ENCODE data around the gene PUDP. TPM values are rescaled to one million over a fixed set of nuclear protein-coding genes. Genes with fewer than 3 reads are reported as not detected.

PUDP gene
- total RNA-seq, 1 donor from 2014 or later, result 75.8 TPM

DNA sequence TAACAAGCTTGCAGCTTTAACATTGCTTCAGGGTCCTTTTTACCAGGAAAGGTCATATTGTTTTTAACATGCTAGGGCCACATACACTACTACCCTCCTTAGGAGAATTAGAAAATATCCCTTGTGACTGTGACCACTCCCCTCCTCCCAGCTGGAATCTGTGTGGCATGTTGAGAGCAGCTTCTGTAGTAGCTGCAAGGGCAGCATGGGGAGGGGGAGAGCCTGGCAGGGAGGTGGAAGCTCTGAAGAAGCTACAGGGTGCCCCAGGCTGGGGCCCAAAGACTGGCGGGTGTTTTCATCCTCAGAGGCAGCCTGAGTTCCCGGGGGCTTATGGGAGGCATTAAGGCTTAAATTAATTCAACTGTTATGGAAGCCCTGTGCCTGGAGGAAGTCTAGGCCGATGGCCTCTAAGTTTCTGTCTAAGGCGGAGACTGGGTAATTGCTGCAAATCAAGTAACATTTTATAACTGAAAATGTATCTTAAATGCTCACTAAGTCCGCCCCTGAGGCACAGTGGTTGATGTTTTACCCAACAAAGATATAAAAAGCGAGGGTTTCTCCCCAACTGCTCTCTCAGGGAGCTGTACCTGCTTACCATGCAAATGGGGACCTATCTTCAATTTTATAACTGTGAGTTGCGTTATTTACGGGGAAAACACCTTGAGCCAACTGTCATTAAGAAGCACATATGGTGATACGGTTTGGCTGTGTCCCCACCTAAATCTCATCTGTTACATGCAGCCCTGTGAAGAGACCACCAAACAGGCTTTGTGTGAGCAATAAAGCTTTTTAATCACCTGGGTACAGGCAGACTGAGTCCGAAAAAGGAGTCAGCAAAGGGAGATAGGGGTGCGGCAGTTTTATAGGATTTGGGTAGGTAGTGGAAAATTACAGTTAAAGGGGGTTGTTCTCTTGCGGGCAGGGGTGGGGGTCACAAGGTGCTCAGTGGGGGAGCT, 37.8 kb downstream of the PUDP start:
- peaks cover 29% of the 10 kb centered on the region for H3K4me1 Mint-ChIP-seq
- H3K27me3 Mint-ChIP-seq (ENCODE audit: low read depth), result no peaks in the 10 kb centered on the region
- DNase-seq (ENCODE audit: low read depth, low spot score), result no peak
- peak overlapping the region; percentile 91 for H3K27ac Mint-ChIP-seq (ENCODE audit: unreplicated experiment)
- TF ChIP-seq, protein P1, sequence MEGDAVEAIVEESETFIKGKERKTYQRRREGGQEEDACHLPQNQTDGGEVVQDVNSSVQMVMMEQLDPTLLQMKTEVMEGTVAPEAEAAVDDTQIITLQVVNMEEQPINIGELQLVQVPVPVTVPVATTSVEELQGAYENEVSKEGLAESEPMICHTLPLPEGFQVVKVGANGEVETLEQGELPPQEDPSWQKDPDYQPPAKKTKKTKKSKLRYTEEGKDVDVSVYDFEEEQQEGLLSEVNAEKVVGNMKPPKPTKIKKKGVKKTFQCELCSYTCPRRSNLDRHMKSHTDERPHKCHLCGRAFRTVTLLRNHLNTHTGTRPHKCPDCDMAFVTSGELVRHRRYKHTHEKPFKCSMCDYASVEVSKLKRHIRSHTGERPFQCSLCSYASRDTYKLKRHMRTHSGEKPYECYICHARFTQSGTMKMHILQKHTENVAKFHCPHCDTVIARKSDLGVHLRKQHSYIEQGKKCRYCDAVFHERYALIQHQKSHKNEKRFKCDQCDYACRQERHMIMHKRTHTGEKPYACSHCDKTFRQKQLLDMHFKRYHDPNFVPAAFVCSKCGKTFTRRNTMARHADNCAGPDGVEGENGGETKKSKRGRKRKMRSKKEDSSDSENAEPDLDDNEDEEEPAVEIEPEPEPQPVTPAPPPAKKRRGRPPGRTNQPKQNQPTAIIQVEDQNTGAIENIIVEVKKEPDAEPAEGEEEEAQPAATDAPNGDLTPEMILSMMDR (conservative IDR thresholded peaks at IDR 0.05), result no peak
- peaks cover 7% of the 10 kb centered on the region for H3K36me3 Mint-ChIP-seq (ENCODE audit: low read depth)
- peak overlapping the region; percentile 63 for H3K4me3 Mint-ChIP-seq
- no peaks in the 10 kb centered on the region for H3K9me3 Mint-ChIP-seq

DNA sequence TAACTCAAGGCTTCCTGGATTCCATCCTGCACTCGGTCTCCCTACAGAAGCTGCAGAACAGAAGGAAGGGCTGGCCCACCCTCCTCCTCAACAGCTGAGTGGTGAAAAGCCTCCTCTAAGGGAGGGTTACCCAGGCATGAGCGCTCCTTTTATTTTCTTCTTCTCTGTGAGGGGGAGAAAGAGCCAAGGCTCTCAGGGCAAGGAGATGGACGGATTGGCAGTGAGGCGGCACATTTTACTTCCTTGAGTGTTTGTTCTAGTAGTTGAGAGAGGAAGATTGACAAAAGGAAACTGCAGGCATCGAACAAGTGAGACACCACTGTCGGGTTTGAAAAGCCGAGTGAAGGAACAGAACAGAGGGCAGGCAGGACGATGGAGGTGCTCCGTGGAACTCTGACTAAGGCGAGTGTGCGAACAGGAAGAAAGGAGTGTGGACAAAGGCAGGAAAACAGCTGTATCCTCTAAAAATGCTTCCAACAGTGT, 38.9 kb downstream of the PUDP start:
- Mint-ChIP-seq H3K27ac (ENCODE audit: unreplicated experiment) (peak overlapping the region; percentile 59), H3K9me3 (no peaks in the 10 kb centered on the region), H3K36me3 (ENCODE audit: low read depth) (peaks cover 8% of the 10 kb centered on the region), H3K27me3 (ENCODE audit: low read depth) (no peaks in the 10 kb centered on the region), H3K4me3 (peak overlapping the region; percentile 63), H3K4me1 (peaks cover 29% of the 10 kb centered on the region)
- DNase-seq (ENCODE audit: low read depth, low spot score), result no peak
- TF ChIP-seq, protein P1 (conservative IDR thresholded peaks at IDR 0.05), result no peak

DNA sequence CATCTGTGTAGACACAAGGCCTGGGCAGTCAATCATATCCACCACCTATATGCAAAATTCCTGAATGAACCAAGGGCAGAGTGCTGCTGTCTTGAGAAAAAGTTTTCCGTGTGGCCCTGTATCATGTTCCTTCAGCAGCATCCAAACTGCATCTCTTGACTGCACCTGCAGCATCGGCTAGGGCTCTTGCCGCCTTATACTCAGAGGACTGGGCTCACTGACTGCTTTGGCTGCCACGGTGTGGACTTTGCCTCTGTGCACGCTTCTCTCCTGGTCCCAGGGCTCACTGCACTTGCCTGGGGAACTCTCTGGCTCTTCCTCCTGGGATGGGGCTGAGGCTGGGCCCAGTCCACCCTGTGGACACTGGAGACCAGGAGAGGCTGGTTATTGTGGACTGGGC, 39.9 kb downstream of the PUDP start:
- peaks cover 13% of the 10 kb centered on the region for H3K36me3 Mint-ChIP-seq (ENCODE audit: low read depth)
- peaks cover 3% of the 10 kb centered on the region for H3K9me3 Mint-ChIP-seq
- DNase-seq (ENCODE audit: low read depth, low spot score), result no peak
- H3K27ac Mint-ChIP-seq (ENCODE audit: unreplicated experiment), result peak overlapping the region; percentile 75
- H3K4me3 Mint-ChIP-seq, result no peak overlapping the region
- TF ChIP-seq, protein P1 (conservative IDR thresholded peaks at IDR 0.05), result no peak
- H3K4me1 Mint-ChIP-seq, result peaks cover 29% of the 10 kb centered on the region
- H3K27me3 Mint-ChIP-seq (ENCODE audit: low read depth), result no peaks in the 10 kb centered on the region

DNA sequence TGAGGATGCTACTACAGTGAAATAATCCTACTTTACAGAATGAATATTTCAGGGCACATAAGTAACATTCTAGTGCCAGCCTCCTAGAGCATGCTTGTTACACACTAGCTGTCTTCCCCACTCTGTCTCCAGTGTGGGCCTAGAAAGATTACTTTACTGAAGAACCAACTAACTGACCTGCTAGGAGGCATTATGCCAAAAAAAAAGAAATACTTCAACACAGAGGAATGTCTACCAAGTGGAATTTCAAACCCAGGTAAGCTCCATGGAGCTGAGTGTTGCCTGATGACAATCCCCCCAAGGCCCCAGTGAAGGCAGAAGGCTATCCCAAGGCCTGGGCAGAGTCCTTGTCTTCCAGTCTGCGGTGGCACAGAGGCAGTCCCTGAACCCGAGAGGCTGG, 41.3 kb downstream of the PUDP start:
- Mint-ChIP-seq H3K27ac (ENCODE audit: unreplicated experiment) (peak overlapping the region; percentile 85), H3K4me3 (no peak overlapping the region)
- DNase-seq (ENCODE audit: low read depth, low spot score), result no peak

DNA sequence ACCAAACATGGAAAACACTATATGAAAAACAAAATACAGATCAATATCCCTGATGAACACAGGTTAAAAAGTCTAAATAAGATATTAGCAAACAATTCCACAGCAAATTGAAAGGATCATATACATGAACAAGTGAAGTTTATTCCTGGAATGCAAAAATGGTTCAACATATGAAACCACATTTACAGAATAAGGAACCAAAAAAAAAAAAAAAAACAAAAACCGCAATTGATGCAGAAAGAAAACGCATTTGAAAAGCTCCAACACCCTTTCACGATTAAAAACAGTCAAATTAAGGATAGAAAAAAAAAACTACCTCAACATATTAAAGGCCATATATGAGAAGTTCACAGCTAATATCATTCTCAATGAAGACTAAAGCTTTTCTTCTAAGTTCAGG, 45.8 kb downstream of the PUDP start:
- Mint-ChIP-seq H3K4me1 (peaks cover 5% of the 10 kb centered on the region), H3K9me3 (peaks cover 7% of the 10 kb centered on the region), H3K4me3 (no peak overlapping the region), H3K36me3 (ENCODE audit: low read depth) (peaks cover 35% of the 10 kb centered on the region), H3K27ac (ENCODE audit: unreplicated experiment) (no peak overlapping the region), H3K27me3 (ENCODE audit: low read depth) (no peaks in the 10 kb centered on the region)
- TF ChIP-seq, protein P1 (conservative IDR thresholded peaks at IDR 0.05), result no peak
- DNase-seq (ENCODE audit: low read depth, low spot score), result no peak

More for the DNA sequence above, 41.3 kb downstream of the PUDP start:
- Mint-ChIP-seq H3K4me1 (peaks cover 29% of the 10 kb centered on the region), H3K9me3 (peaks cover 7% of the 10 kb centered on the region), H3K36me3 (ENCODE audit: low read depth) (peaks cover 23% of the 10 kb centered on the region), H3K27me3 (ENCODE audit: low read depth) (no peaks in the 10 kb centered on the region)
- TF ChIP-seq, protein P1 (conservative IDR thresholded peaks at IDR 0.05), result no peak
